Measurements from ENCODE around the gene CUL5. TPM values are rescaled to one million over a fixed set of nuclear protein-coding genes. Genes with fewer than 3 reads are reported as not detected.

Gene CUL5
- total and polyA plus RNA-seq, 2 of the 8 experiments (the other 6 are each of a cell fraction or from before 2014, with no cell fraction given): 4.9 to 31.8 TPM

GRCh38 chr11:108142304-108142703 lies 133.6 kb downstream of the CUL5 start:
- POLR2A ChIA-PET (ENCODE audit: partially characterized antibody): interaction anchor here (1.0 kb wide), 2 partner anchors 13 to 81 kb away, joined by 3 read pairs; partner anchors contain the start of gene ATM
- H3K79me2 ChIP-seq (ENCODE audit: control insufficient read depth in 1 of 2, insufficient read depth in 2 of 2, low read length in 2 of 2): no peaks in the 10 kb centered on the region
- no peaks in the 10 kb centered on the region for H3K4me1 ChIP-seq (replicated peaks in 1 of 4; ENCODE audit: control insufficient read depth in 3 of 4, insufficient read depth in 4 of 4, low read length in 3 of 4)
- no peak overlapping the region for H3K14ac ChIP-seq (ENCODE audit: insufficient read length)
- DNase-seq (ENCODE audit: low read depth in 1 of 2, low spot score in 2 of 2) (no peak), FAIRE-seq (no peak)
- H3K4ac ChIP-seq (replicated peaks; ENCODE audit: insufficient read length, low read depth, low read length): no peak overlapping the region
- CTCF ChIA-PET (ENCODE audit: partially characterized antibody): interaction anchor here (0.9 to 14.3 kb wide), 2 partner anchors 22 to 95 kb away, joined by 3 to 90 read pairs; partner anchors contain the start of gene ACAT1
- no peak overlapping the region for H2AFZ ChIP-seq (ENCODE audit: low read length)
- no peaks in the 10 kb centered on the region for H4K20me1 ChIP-seq (replicated peaks in 1 of 2; ENCODE audit: control insufficient read depth in 1 of 2, insufficient read depth in 2 of 2, low read length in 2 of 2)
- no peaks in the 10 kb centered on the region for H3K27me3 ChIP-seq (replicated peaks in 1 of 4; ENCODE audit: control insufficient read depth in 3 of 4, extremely low read depth in 1 of 4, insufficient read depth in 3 of 4, low read length in 3 of 4)
- no peak overlapping the region for H4K91ac ChIP-seq (replicated peaks; ENCODE audit: insufficient read length, low read length)
- H2BK5ac ChIP-seq (ENCODE audit: low read depth, low read length): no peak overlapping the region
- H3K4me2 ChIP-seq (ENCODE audit: insufficient read depth in 1 of 2, low read depth in 2 of 2, low read length in 2 of 2): no peak overlapping the region
- no peak overlapping the region for H2BK20ac ChIP-seq (ENCODE audit: low read length)
- 89% methylated on average over 7 of the region's 7 CpGs; no CpG with 5 or more reads in 1 of the 2 experiments for WGBS, 2 experiments (ENCODE audit: extremely low coverage in 1 of 2, insufficient coverage in 1 of 2, insufficient read length in 1 of 2, insufficient replicate concordance in 2 of 2, low coverage in 1 of 2, low lambda C conversion rate in 2 of 2, missing lambda C conversion rate in 1 of 2)
- H3K9ac ChIP-seq (replicated peaks in 1 of 4; ENCODE audit: extremely low read depth in 1 of 4, low read depth in 3 of 4, low read length in 3 of 4): no peak overlapping the region; a peak in 1 of 7 replicates
- H3K36me3 ChIP-seq (ENCODE audit: control insufficient read depth in 2 of 4, insufficient read depth in 4 of 4, low read length in 3 of 4): peaks cover 0 to 25% (median 6%) of the 10 kb centered on the region in 4 experiments; a peak in 5 of 8 replicates
- no peak overlapping the region for H3K56ac ChIP-seq (replicated peaks; ENCODE audit: insufficient read length, low read depth, low read length)
- H2AK5ac ChIP-seq (ENCODE audit: low read depth, low read length): no peak overlapping the region
- no peak overlapping the region for H3K18ac ChIP-seq (ENCODE audit: extremely low read depth, low read length)
- H4K5ac ChIP-seq (ENCODE audit: insufficient read length, low read depth, low read length): no peak overlapping the region
- H2BK12ac ChIP-seq (ENCODE audit: low read depth, low read length): no peak overlapping the region
- H3K79me1 ChIP-seq (ENCODE audit: low read depth, low read length): no peaks in the 10 kb centered on the region
- no peak overlapping the region for H3K4me3 ChIP-seq (ENCODE audit: extremely low read depth in 1 of 4, insufficient read depth in 2 of 4, low read depth in 3 of 4, low read length in 4 of 4)
- no peak overlapping the region for H3K27ac ChIP-seq (ENCODE audit: low read depth, low read length)
- no peak overlapping the region; the same call in 1 of the 2 replicates for H4K8ac ChIP-seq (ENCODE audit: extremely low read depth, insufficient read depth, low read length)
- H3K23ac ChIP-seq (ENCODE audit: insufficient read length): no peak overlapping the region
- H2BK15ac ChIP-seq (ENCODE audit: low read length): no peak overlapping the region
- no peak overlapping the region for H2BK120ac ChIP-seq (replicated peaks; ENCODE audit: low read depth, low read length)
- no peaks in the 10 kb centered on the region for H3K23me2 ChIP-seq (ENCODE audit: low read depth, low read length)
- no peaks in the 10 kb centered on the region for H3K9me3 ChIP-seq (ENCODE audit: insufficient read depth in 2 of 2, low read depth in 1 of 2, low read length in 1 of 2)
- no peak for TF ChIP-seq KDM1A (IDR thresholded peaks at IDR 0.05; ENCODE audit: borderline replicate concordance, low read length)
- no peak for TF ChIP-seq SP2 (IDR thresholded peaks at IDR 0.05; ENCODE audit: low read length)
- TF ChIP-seq TAF1 (IDR thresholded peaks at IDR 0.05; ENCODE audit: low read depth, low read length): no peak
- TF ChIP-seq MAFK (IDR thresholded peaks at IDR 0.05; ENCODE audit: low read depth, low read length): no peak
- TF ChIP-seq RNF2 (IDR thresholded peaks at IDR 0.05; ENCODE audit: borderline replicate concordance, low read depth, low read length, missing control alignments, poor library complexity, severe bottlenecking): no peak
- TF ChIP-seq BACH1 (IDR thresholded peaks at IDR 0.05; ENCODE audit: low read length): no peak
- no peak for TF ChIP-seq POLR2A (IDR thresholded peaks at IDR 0.05; ENCODE audit: control extremely low read depth in 1 of 2, low read depth in 2 of 2, low read length in 2 of 2)
- TF ChIP-seq GABPA (IDR thresholded peaks at IDR 0.05; ENCODE audit: borderline replicate concordance, insufficient read depth, low read length): no peak
- no peak for TF ChIP-seq PHF8 (conservative IDR thresholded peaks at IDR 0.05; ENCODE audit: low read depth, low read length)
- no peak for TF ChIP-seq BRCA1 (IDR thresholded peaks at IDR 0.05; ENCODE audit: low read depth, low read length)
- no peak for TF ChIP-seq SIRT6 (IDR thresholded peaks at IDR 0.05; ENCODE audit: low read length)
- TF ChIP-seq BCL11A (IDR thresholded peaks at IDR 0.05; ENCODE audit: low read depth in 2 of 2, low read length in 2 of 2): no peak
- TF ChIP-seq SIX5 (IDR thresholded peaks at IDR 0.05; ENCODE audit: low read depth, low read length): no peak
- TF ChIP-seq CBX8 (IDR thresholded peaks at IDR 0.05; ENCODE audit: borderline replicate concordance, low read depth, low read length): no peak
- no peak for TF ChIP-seq KDM5A (IDR thresholded peaks at IDR 0.05; ENCODE audit: low read length)
- TF ChIP-seq KDM4A (IDR thresholded peaks at IDR 0.05; ENCODE audit: low read depth, low read length, severe bottlenecking): no peak
